ENCODE results near the gene RAPGEF2.
"Not testable (repeated sequence)": the region's sequence is repeated elsewhere in the genome, so short reads cannot be mapped to it uniquely, and the experiment has no call there.

Gene RAPGEF2

DNA sequence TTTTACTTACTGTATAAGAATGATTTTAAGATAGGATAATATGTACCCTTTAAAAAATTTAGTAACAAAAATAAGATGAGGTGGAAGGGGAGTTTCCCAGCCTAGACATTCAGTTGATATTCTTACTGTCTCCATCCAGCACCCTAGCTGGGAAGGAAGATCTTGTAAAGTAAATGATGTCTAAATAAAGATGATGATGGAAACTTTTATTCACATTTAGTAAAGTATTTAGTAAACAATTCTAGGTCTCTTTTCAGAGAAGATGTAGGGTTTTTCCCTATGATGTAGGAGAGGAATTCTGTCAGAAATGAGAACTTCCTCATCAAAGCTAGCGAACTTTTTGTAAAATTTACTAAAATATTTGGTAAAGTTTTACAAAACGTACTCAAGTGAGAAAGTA, 136.8 kb downstream of the RAPGEF2 start:
- DNase-seq (ENCODE audit: low spot score), result no peak

DNA sequence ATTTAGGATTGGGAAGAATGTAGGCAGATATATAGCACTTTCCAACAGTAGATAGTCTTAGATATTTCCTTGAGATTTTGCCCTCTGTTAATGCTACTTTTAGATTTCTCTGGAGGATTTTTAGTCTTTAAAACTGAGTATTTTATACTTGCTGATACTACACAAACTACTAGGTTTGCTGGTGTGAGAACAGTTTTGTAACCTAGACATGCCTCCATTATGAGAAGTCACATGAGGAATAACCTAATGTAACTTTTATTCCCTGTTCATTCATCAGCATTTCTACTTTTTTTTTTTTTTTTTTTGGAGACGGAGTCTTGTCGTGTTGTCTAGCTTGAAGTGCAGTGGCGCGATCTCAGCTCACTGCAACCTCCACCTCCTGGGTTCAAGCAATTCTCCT, 137.2 kb downstream of the RAPGEF2 start:
- no peak for DNase-seq (ENCODE audit: low spot score)

DNA sequence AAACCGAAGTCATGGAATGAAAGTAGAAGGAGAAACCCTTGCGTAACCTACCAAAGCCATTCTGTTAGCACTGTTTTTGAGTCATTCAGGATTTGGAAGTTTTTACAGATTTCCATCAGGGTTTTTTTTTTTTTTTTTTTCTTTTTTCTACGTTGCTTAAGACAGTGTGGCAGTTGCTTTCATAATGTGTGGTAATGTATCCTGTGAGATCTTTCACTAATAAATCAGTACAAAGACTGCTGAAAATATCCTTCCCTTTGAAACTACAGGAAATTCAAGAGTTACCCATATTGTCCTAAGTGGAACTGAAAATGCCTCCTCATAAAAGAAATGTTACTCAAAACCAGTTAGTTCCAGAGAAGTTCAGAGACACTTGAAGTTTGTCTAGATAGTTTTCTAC, 137.8 kb downstream of the RAPGEF2 start:
- no peak for DNase-seq (ENCODE audit: low spot score)

DNA sequence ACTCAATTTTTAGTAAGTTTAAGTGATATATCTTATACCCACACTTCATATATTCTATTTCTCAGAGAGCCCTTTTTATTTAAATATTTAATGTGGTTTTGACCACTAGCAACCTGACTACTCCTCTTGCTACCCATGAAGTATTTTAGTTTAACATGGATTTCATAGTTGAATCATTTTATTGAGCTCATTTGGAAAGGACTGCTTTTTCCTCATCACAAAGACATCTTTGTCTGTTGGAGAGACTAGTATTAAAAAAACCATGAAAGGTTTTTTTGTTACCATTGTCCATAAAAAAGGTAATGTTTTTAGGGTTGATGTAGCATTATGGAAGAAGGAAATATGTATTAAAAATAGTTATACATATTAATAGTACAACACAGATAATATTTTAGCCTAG, 139.5 kb downstream of the RAPGEF2 start:
- DNase-seq (ENCODE audit: low spot score), result peak; percentile 46

DNA sequence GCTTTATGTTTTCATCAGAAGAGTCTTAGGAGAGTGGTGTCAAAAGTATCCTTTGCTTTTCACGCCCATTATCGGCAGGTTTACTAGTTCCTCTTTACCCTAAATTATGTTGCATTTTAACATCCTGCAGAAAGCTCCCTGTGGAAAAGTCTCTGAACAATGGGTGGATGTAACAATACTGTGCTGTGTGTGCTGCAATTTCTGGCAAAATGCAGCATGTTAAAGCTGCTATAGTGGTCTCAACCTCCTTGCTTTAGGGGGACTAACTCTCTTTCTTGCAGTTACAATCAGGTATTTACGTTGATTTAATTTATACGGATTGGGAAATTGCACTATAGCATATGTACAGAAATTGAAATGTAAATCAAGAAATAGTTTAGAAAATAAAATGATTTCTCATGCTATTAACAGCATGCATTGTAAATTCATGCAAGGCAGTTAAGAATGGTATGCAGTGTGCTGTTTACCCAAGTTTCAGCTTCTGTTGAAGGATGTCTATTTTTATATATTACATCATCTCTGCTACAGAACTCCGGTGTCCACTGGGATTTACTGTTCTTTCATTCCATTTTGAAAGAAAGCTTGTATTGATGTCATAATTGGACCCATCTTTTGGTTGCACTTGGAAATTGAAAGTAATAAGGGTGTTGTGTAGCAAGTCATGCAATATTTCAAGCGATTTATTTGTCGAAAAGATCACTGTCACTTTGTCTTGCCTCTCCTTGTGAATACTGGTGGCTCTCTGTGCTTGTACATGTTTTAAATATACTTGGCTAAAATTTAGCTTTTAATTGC, 145.7 kb downstream of the RAPGEF2 start:
- DNase-seq (ENCODE audit: low spot score), result peak; percentile 64

DNA sequence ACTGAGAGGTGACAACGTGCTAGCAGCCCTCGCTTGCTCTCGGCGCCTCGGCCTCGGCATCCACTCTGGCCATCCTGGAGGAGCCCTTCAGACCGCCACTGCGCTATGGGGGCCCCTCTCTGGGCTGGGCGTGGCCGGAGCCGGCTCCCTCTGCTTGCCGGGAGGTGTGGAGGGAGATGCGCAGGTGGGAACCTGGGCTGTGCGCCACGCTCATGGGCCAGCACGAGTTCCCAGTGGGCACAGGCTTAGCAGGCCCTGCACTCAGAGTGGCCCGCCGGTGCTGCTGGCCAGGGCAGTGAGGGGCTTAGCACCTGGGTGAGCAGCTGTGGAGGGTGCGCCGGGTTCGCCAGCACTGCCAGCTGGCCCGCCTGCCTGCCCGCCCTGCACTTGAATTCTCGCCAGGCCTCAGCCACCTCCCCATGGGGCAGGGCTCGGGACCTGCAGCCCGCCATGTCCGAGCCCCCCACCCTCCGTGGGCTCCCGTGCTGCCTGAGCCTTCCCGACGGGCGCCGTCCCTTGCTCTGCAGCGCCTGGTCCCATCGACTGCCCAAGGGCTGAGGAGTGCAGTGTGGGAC, 148.0 kb downstream of the RAPGEF2 start:
- no peak for DNase-seq (ENCODE audit: low spot score)

DNA sequence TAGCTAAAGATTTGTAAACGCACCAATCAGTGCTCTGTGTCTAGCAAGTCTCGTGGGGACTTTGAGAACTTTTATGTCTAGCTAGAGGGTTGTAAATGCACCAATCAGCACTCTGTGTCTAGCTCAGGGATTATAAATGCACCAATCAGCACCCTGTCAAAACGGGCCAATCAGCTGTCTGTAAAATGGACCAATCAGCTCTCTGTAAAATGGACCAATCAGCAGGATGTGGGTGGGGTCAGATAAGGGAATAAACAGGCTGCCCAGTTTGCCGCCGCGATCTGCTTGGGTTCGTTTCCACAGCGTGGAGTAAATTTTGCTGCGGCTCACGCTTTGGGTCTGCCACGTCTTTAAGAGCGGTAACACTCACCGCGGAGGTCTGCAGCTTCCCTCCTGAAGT, 148.7 kb downstream of the RAPGEF2 start:
- DNase-seq (ENCODE audit: low spot score), result not testable (repeated sequence)

DNA sequence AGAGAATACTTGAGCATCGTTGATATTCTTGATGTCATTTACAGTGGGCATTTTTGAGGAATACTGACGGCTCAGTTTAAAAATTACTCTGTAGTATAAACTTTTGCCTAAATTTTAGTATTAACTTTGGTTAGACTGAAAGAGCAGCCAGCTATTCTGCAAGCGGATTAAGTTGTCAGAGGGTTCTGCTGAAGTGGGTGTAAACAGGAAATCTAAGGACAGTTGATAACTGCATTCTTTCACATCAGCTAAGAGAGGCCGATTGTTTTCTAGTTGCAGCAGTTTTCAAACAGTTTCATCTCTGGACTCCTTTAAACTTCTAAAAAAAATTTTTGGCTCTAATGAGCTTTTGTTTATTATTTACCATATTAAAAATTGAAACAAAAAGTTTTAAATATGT, 149.6 kb downstream of the RAPGEF2 start:
- peak; percentile 36 for DNase-seq (ENCODE audit: low spot score)

DNA sequence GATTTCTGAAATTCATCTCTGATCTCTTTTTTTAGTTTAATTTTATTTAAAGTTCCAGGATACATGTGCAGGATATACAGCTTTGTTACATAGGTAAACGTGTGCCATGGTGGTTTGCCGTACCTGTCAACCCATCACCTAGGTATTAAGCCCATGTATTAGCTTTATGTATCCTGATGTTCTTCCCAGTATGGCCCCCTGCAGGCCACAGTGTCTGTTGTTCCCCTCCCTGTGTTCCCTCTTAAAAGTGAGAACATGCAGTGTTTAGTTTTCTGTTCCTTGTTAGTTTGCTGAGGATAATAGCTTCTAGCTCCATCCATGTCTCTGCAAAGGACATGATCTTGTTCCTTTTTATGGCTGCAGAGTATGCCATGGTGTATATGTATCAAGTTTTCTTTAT, 153.2 kb downstream of the RAPGEF2 start:
- no peak for DNase-seq (ENCODE audit: low spot score)

DNA sequence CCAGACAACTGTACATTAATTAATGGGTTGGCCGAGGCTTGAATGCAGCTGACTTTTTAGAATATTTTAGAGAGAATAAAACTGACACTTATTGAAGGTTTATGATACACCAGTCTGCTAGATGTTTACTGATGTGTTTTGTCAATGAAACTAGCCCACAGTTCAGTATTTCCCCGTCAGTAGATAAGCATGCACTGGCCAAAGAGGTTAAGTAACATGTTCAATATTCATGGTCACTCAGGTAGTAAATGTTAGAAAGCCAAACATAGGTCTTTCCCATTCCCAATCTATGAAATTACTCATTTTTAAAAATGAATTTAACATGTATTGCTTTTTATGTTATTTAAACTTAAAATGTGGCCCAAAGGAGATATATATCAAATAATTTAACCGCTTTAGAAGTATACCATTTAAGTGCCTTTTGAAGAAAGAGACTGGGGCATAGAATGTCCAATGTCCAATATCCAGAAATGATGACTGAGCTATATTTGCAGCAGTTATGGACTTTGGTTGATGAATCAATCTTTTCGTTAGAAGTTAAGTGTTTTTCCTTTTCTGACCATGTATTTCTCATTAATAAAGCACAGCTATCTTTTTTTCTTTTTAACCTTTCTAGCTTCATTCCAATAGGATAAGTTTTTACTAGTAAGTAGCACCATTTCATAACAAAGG, 156.1 kb downstream of the RAPGEF2 start:
- no peak for DNase-seq (ENCODE audit: low spot score)

DNA sequence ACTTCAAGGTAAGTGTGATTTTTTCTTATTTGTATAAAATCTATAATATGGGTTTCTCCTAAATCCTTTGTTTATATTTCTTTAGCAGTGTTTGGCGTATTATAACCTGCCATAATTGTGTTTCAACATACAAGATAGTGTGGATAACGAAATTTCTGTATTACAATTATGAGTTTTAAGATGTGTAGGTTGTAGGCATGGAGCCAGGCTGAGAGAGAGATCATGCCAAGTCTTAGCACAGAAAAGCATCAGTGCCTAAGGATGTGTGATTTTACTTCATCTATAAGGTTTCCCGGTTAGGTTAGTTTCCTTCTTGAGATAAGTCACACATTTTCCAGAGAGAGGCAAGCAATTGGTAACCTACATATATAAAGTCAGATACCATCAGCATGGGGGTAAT, 161.2 kb downstream of the RAPGEF2 start:
- no peak for DNase-seq (ENCODE audit: low spot score)

DNA sequence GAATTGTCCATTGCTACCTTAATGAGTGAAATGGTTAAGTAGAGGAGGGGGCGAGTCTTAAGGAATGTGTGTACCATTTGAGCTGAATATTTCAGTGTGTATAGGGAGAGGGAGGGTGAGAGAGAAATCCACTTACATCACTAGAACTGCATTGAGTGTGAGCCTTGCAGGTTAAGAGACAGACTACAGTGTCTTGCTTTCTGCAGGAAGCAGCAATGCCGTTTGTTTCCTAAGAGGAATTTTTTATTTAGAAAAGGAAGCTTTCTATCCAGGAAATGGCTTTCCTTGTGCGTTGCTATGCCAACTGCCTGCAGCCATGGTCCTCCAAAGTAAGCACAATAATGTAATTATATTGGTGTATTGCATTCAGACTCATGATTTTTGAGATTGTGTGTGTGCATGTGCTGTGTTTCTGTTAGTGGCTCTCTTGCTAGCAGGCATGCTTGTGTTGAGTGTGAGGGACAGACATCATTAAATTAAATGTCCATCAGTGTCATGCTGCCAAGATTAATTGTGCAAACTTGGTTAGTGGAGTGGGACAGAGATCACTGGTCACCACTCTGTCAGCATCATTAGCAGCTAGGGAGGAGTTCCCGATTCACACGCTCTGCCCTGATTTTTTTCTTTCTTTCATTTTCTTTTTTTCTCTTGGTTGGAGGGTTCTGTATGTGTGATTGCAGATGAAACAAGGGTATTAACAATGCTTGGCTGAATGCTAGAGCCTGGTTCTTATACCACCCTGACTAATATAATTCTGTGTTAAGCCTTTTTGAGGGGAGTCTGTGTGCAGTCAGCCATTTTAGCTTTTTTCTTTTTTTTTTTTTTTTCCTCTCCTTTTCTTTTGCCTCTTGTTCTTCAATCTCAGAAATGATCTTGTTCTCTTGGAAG, 164.3 kb downstream of the RAPGEF2 start:
- DNase-seq (ENCODE audit: low spot score), result peak; percentile 57

DNA sequence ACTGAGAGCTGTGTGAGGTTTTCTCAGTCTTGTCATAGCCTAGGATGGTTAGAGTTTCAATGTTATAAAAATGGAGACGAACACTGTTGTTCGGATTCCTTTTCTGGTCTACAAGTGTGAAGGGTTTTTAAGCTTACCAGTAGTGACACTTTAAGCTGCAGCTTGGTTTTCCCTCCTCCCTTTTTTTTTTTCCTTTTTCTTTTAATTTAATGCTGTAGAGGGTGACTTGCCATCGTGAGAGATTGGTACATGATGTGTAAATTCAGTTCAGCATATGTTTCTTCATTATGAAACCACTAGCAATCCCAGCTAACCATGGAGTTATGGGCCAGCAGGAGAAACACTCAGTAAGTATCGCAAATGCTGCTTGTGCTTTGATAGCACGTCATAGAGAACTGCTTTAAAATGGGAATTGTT, 165.0 kb downstream of the RAPGEF2 start:
- DNase-seq (ENCODE audit: low spot score), result peak; percentile 68

DNA sequence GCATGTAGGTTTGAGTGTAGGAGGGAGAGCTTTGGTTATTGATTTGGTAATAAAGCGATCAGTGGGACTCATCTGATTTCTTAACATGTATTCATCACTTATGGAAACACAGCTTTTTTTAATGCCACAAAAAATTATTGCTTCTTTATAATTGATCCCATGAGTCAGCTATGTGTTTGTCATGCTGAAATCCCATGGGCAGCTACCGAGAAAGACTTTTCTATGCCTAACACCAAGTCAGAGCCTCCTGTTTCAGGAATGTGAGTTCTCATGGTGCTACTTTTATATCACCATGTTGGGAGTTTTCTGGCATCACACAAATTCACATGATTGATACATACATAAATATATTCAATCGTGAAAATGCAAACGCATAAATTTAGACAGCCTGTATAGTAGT, 165.7 kb downstream of the RAPGEF2 start:
- peak; percentile 25 for DNase-seq (ENCODE audit: low spot score)

DNA sequence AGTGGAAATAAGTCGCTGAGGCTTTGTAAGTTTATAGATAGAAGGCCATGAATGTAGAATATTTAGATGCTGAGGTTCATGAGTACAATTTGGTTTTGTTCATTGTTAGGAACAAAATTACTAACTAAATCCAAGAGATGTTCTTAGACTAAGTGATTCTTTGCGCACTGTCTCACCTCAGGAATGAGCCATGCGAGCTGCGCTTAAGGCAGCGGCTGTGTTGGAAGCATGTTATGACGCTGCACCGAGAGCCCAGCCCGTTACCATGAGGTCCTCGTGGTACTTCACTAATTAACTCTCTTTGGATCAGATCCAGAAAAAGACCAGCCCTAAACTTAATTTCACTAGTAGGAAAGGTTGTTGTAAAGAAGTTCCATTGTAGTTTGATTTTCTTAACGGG, 166.2 kb downstream of the RAPGEF2 start:
- peak; percentile 80 for DNase-seq (ENCODE audit: low spot score)

DNA sequence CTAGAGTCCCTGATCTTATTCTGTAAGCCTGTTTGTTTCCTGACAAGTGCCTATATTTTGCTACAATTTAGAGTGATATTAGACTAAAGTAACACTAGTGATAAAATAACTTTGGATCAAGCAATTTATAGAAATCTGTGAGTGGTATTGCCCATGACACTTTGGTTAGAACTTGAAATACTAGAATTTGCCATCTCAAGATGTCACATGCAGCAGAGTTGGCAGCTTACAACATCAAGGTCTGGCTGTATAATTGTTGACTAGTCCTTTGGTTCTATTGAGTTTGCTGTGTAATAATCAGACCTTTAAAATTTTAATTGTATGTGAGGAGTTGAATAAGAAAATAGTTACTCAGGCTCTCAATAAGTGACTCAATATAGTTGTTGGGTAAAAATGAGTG, 167.1 kb downstream of the RAPGEF2 start:
- DNase-seq (ENCODE audit: low spot score), result no peak

DNA sequence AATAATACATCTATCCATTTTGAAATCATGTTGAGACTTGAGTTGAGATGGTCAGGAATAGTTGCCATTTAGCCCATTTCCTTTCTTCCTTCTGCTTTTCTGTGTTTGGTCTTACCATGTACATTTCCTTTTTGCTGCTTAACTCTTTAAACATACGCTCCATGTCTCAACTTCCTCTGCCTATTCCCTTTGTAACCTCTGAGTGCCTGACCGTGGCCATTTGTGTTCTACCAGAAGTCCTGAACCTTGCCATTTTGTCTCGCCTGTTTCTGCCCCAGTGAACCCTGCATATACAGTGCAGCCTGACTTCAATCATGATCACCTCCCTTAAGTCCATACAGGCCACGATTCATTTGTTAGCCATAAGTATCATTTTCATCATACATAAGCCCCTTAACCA, 169.0 kb downstream of the RAPGEF2 start:
- DNase-seq (ENCODE audit: low spot score), result peak; percentile 36

DNA sequence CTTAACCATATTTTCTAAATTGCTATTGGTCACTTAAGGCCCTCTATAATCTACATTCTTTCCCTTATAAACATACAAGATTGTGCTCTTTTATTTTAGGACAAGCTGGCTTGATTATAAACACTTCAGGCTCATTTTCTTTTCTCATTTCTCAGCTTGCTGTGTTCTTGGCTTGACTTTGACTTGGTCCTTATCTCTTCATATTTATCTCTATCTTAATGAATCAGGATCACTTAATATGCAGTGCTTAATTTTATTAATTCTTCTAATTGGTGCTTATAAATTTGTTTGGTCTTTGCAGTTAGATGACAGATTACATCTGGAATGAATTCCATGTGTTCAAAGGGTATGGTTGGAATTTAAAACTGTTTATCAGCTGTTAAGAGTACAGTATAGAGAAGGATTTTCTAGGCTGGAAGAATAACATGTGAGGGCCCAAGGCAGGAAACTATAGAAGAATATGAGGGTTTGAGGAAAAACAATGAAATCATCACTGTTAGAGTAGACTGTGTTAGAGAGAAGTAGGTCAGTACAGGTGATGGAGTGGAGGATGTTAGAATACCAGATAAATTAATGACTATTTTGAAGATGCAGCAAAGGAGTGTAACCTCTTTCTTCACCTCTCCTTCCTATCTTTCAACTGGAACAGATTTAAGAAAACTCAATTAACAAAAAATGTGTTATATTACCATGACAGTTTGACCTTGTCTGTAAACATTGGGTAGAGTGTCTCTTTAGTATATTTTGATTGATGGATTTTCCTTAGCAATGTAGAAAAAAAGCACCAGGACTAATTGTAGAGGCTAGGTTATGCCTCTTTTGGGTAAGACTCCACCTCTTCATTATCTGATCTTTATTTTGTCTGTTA, 169.6 kb downstream of the RAPGEF2 start:
- DNase-seq (ENCODE audit: low spot score), result no peak

DNA sequence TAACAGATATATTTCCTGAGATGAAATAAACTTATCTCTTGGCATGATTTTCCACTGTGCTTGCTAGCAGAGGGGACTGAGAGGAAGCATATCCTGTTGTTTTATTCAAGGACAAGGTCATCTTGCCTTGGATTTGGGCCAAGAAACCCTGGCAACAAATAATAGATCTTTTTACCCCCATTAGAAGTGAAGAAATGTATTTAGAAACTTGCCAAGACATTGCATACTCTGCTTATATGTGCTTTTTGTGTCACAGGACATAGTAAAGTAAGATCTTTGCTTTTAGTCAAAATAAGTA, 170.2 kb downstream of the RAPGEF2 start:
- DNase-seq (ENCODE audit: low spot score), result no peak

DNA sequence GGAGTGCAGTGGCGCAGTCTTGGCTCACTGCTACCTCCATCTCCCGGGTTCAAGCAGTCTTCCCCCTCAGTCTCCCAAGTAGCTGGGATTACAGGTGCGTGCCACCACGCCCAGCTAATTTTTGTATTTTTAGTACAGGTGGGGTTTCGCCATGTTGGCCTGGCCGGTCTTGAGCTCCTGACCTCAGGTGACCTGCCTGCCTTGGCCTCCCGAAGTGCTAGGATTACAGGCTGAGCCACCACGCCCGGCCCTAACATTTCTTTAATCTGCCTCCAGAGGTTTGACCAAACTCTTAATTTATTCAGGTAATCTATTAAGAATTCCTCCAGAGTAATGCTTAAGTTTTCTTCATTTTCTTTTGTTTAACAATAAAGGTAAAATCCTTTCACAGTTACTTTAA, 171.0 kb downstream of the RAPGEF2 start:
- DNase-seq (ENCODE audit: low spot score), result no peak

DNA sequence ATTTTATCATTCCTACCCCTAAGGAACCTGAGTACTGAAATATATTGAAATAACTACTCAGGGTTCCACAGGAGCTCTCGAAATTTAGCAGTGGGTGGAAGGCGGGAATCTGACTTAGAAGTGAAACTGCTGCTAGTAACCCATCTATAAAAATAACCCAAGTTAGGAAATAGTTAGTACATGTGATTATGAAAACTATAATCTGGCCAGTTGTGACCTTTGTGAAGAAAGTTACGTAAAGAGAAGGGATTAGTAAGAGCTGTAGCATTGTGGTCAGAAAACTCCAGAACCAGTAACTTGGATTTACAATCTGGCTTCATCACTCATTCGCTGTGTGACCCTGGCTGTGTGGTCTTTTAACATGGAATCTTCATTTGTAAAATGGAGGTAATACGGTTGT, 175.5 kb downstream of the RAPGEF2 start:
- DNase-seq (ENCODE audit: low spot score), result no peak

DNA sequence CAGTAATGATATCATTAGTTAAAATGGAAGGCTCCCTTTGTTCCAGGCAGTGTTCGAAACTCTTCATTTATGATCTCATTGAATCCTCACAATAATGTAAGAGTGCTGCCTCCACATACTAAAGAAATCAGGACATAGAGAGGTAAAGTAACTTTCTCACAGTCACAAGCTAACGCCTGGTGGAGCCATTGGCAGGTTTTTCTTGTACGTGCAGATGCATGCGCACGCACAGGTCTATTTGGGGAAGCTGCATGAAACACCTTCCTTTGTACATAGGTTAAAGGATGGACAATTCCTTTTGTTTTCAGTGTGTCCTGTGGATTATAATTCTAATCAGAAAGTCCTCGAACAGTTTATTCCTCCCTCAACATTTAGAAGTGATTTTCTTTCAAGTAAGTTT, 176.2 kb downstream of the RAPGEF2 start:
- no peak for DNase-seq (ENCODE audit: low spot score)

Measured in Ammon's horn (tissue), 1 donor.